HCT116 (cell line): ENCODE results near the gene KCNB1. TPM values are rescaled to one million over a fixed set of nuclear protein-coding genes. Genes with fewer than 3 reads are reported as not detected.

Experiments
- ATAC-seq: fragments of 200-7000 bp; cut with Tn5 transposase; 2 replicates; pipeline ENCODE4 v1.9.1; 2020; ENCODE audit warnings: mild to moderate bottlenecking, moderate library complexity
- BruUV-seq: library from RNA; stranded (reverse); fragments of 400-500 nt; replicated peaks from 2 replicates; lab custom pipeline; 2021; lab: Mats Ljungman, UMichigan
- CTCF ChIA-PET: fragments of 300-600 bp; sonication (Branson Sonifier 250); formaldehyde crosslinking; loops from one replicate; lab custom pipeline; 2021; ENCODE audit warnings: antibody characterized with exemption; lab: Charles Lee
- POLR2A ChIA-PET: fragments of 300-600, 350-600 bp; sonication (Branson Sonifier 250); formaldehyde crosslinking; loops from one replicate; lab custom pipeline; 2021; ENCODE audit warnings: antibody characterized with exemption; lab: Charles Lee
- RAD21 ChIA-PET, 2 experiments: fragments of 300-600 bp; sonication (Branson Sonifier 250); formaldehyde crosslinking; loops; one replicate each; lab custom pipeline; 2023; ENCODE audit warnings: low total read pairs in 2 of 2; ENCODE audit not compliant: uncharacterized antibody in 2 of 2, unreplicated experiment in 2 of 2, low non-redundant PET in 1 of 2; lab: Charles Lee
- DNase-seq: peaks from one replicate; pipeline ENCODE4 v3.0.0-alpha.2; 2010; ENCODE audit warnings: low read depth, low spot score
- H2AFZ ChIP-seq: fragments of 200-600 bp; shearing (Covaris generic), sonication (generic); 2 replicates; pipeline ENCODE4 v1.6.1; 2017; ENCODE audit warnings: low read depth, mixed run types, mixed read lengths, antibody characterized with exemption, low read length; ENCODE audit not compliant: poor library complexity, severe bottlenecking
- H3K27ac ChIP-seq: 2 replicates; pipeline ENCODE4 v1.5.1; 2012; ENCODE audit warnings: low read depth, low read length
- H3K27me3 ChIP-seq: fragments of 200-600 bp; sonication (generic); 2 replicates; pipeline ENCODE4 v1.6.1; 2016; ENCODE audit warnings: mixed run types, low read length, mixed read lengths; ENCODE audit not compliant: insufficient read depth
- H3K36me3 ChIP-seq, 2 experiments: fragments of 200-500 bp in 1 of 2; fragments of 200-600 bp in 1 of 2; sonication (Bioruptor generic) in 1 of 2; sonication (generic) in 1 of 2; 2 replicates each; pipeline versions ENCODE4 v1.5.1 to v1.6.1; 2014 to 2016; ENCODE audit warnings: low read length in 2 of 2, inconsistent platforms in 1 of 2, mixed read lengths in 1 of 2, mixed run types in 1 of 2; ENCODE audit not compliant: insufficient read depth in 2 of 2, control insufficient read depth in 1 of 2
- H3K4me1 ChIP-seq, 2 experiments: fragments of 200-600 bp in 1 of 2; sonication (generic) in 1 of 2; 2 replicates each; pipeline versions ENCODE4 v1.5.1 to v1.6.1; 2012 to 2017; ENCODE audit warnings: low read length in 2 of 2, inconsistent platforms in 1 of 2, mild to moderate bottlenecking in 1 of 2, mixed read lengths in 1 of 2, mixed run types in 1 of 2, moderate library complexity in 1 of 2; ENCODE audit not compliant: insufficient read depth in 2 of 2, control insufficient read depth in 1 of 2
- H3K4me2 ChIP-seq: fragments of 200-600 bp; sonication (generic); 2 replicates; pipeline ENCODE4 v1.6.1; 2017; ENCODE audit warnings: mixed run types, low read length, mixed read lengths
- H3K4me3 ChIP-seq, 2 experiments: fragments of 200-600 bp in 1 of 2; sonication (generic) in 1 of 2; replicated peaks in 1 of 2; 2 replicates each; pipeline ENCODE4 v1.5.1; 2011 to 2016; ENCODE audit warnings: low read length in 2 of 2, control low read depth in 1 of 2, low read depth in 1 of 2, mild to moderate bottlenecking in 1 of 2, mixed read lengths in 1 of 2, mixed run types in 1 of 2
- H3K79me2 ChIP-seq: fragments of 200-600 bp; sonication (generic); 2 replicates; pipeline ENCODE4 v1.6.1; 2017; ENCODE audit warnings: mild to moderate bottlenecking, mixed run types, low read length, moderate library complexity, mixed read lengths; ENCODE audit not compliant: insufficient read depth
- H3K9ac ChIP-seq: fragments of 200-600 bp; sonication (generic); 2 replicates; pipeline ENCODE4 v1.6.1; 2016; ENCODE audit warnings: low read length, mixed read lengths
- H3K9me2 ChIP-seq: fragments of 200-600 bp; sonication (generic), shearing (Covaris generic); 2 replicates; pipeline ENCODE4 v1.6.1; 2017; ENCODE audit warnings: mixed run types, mild to moderate bottlenecking, moderate library complexity; ENCODE audit not compliant: insufficient read depth
- H3K9me3 ChIP-seq, 2 experiments: fragments of 200-500 bp in 1 of 2; fragments of 200-600 bp in 1 of 2; sonication (Bioruptor generic) in 1 of 2; sonication (generic) in 1 of 2; 2 replicates each; pipeline ENCODE4 v1.6.1; 2014 to 2017; ENCODE audit warnings: low read length in 2 of 2, mixed read lengths in 2 of 2, inconsistent platforms in 1 of 2, low read depth in 1 of 2, mild to moderate bottlenecking in 1 of 2, mixed run types in 1 of 2, moderate library complexity in 1 of 2; ENCODE audit not compliant: control insufficient read depth in 1 of 2, insufficient read depth in 1 of 2
- H4K20me1 ChIP-seq: fragments of 200-600 bp; sonication (generic), shearing (Covaris generic); 2 replicates; pipeline ENCODE4 v1.6.1; 2017; ENCODE audit warnings: mixed run types, mild to moderate bottlenecking, moderate library complexity; ENCODE audit not compliant: insufficient read depth
- ATF3 ChIP-seq: IDR thresholded peaks from 2 replicates; pipeline ENCODE4 v1.6.1; 2012
- CEBPB ChIP-seq: IDR thresholded peaks from 2 replicates; pipeline ENCODE4 v1.6.1; 2012; ENCODE audit warnings: low read depth
- CTCF ChIP-seq, 3 experiments: fragments of 200-600 bp in 1 of 3; sonication (generic) in 1 of 3; IDR thresholded peaks in 2 of 3; conservative IDR thresholded peaks in 1 of 3; 2 replicates each; pipeline ENCODE4 v1.5.1; 2012 to 2017; ENCODE audit warnings: low read depth in 2 of 3, low read length in 2 of 3, antibody characterized with exemption in 1 of 3, borderline replicate concordance in 1 of 3, control low read depth in 1 of 3, mild to moderate bottlenecking in 1 of 3, mixed read lengths in 1 of 3, mixed run types in 1 of 3, moderate library complexity in 1 of 3; ENCODE audit not compliant: insufficient read depth in 1 of 3
- ELF1 ChIP-seq: IDR thresholded peaks from 2 replicates; pipeline ENCODE4 v1.6.1; 2012; ENCODE audit warnings: low read depth, borderline replicate concordance
- EZH2 ChIP-seq: fragments of 200-600 bp; sonication (generic); IDR thresholded peaks from 2 replicates; pipeline ENCODE4 v1.6.1; 2017; ENCODE audit warnings: antibody characterized with exemption, mixed run types
- EZH2phosphoT487 ChIP-seq: fragments of 200-600 bp; IDR thresholded peaks from 2 replicates; pipeline ENCODE4 v1.6.1; 2018; ENCODE audit warnings: antibody characterized with exemption, borderline replicate concordance
- FOSL1 ChIP-seq: IDR thresholded peaks from 2 replicates; pipeline ENCODE4 v1.6.1; 2012; ENCODE audit warnings: low read depth
- JUND ChIP-seq: IDR thresholded peaks from 2 replicates; pipeline ENCODE4 v1.6.1; 2012
- POLR2A ChIP-seq: IDR thresholded peaks from 2 replicates; pipeline ENCODE4 v1.7.0; 2011; ENCODE audit warnings: borderline replicate concordance; ENCODE audit not compliant: insufficient read depth, insufficient read length; ENCODE audit errors: extremely low read depth
- POLR2AphosphoS5 ChIP-seq: IDR thresholded peaks from 2 replicates; pipeline ENCODE4 v1.6.1; 2011; ENCODE audit warnings: mild to moderate bottlenecking, low read depth, low read length, moderate library complexity
- REST ChIP-seq: IDR thresholded peaks from 2 replicates; pipeline ENCODE4 v1.6.1; 2012; ENCODE audit warnings: low read depth
- SIN3A ChIP-seq: IDR thresholded peaks from 2 replicates; pipeline ENCODE4 v1.6.1; 2012; ENCODE audit warnings: low read depth
- SP1 ChIP-seq: IDR thresholded peaks from 2 replicates; pipeline ENCODE4 v1.6.1; 2012; ENCODE audit warnings: low read depth
- SRF ChIP-seq: IDR thresholded peaks from 2 replicates; pipeline ENCODE4 v1.6.1; 2012; ENCODE audit warnings: low read depth
- TCF7L2 ChIP-seq: IDR thresholded peaks from 2 replicates; pipeline ENCODE4 v1.7.0; 2011; ENCODE audit warnings: borderline replicate concordance, inconsistent platforms; ENCODE audit not compliant: insufficient read depth, insufficient read length; ENCODE audit errors: extremely low read depth
- ZBTB33 ChIP-seq: IDR thresholded peaks from 2 replicates; pipeline ENCODE4 v1.6.1; 2011; ENCODE audit warnings: mild to moderate bottlenecking, low read length, moderate library complexity; ENCODE audit not compliant: insufficient replicate concordance; ENCODE audit errors: extremely low read depth
- ZFX ChIP-seq: fragments of 450-650 bp; IDR thresholded peaks from 2 replicates; pipeline ENCODE4 v1.6.1; 2017
- ZNF274 ChIP-seq: fragments of 200-500 bp; sonication (Bioruptor generic); IDR thresholded peaks from 2 replicates; pipeline ENCODE4 v1.6.1; 2014; ENCODE audit warnings: mild to moderate bottlenecking, low read depth, low read length, inconsistent platforms
- intact Hi-C: fragments of 100-400 bp; cut with micrococcal nuclease; formaldehyde crosslinking; loops from 2 replicates; pipeline ENCODE4 v1.10.0; 2022
- total RNA-seq: library from RNA; stranded (reverse); gene quantifications from one replicate; pipeline ENCODE4 v1.2.1, GENCODE V29; 2021; ENCODE audit not compliant: unreplicated experiment

The KCNB1 gene
- total RNA-seq, 1 experiment from 2014 or later = 0.79 TPM

- no peaks in the 10 kb centered on the region for H3K9me2 ChIP-seq
- H3K4me1 ChIP-seq = peaks cover 0 to 9% of the 10 kb centered on the region in 2 experiments; a peak in 1 of 4 replicates
- DNase-seq (no peak), ATAC-seq (no peak)
- no peak overlapping the region for H3K4me3 ChIP-seq
- H4K20me1 ChIP-seq = no peaks in the 10 kb centered on the region
- peaks cover 8% of the 10 kb centered on the region; the same call in 1 of the 2 replicates for H3K27me3 ChIP-seq
- intact Hi-C loops = no loop called here
- no peak overlapping the region for H3K4me2 ChIP-seq
- no peaks in the 10 kb centered on the region for H3K79me2 ChIP-seq
- no peaks in the 10 kb centered on the region for H3K36me3 ChIP-seq
- TF ChIP-seq JUND = no peak
- TF ChIP-seq ZBTB33 = no peak
- no peak for TF ChIP-seq FOSL1
- TF ChIP-seq ELF1 = no peak
- no peak for TF ChIP-seq POLR2AphosphoS5
- TF ChIP-seq CEBPB = no peak
- TF ChIP-seq SRF = no peak
- TF ChIP-seq TCF7L2 = no peak
- TF ChIP-seq CTCF (IDR thresholded peaks at IDR 0.05 in 2 of 3, conservative IDR thresholded peaks at IDR 0.05 in 1 of 3; ENCODE audit: borderline replicate concordance in 1 of 3, insufficient read depth in 1 of 3, low read depth in 2 of 3, low read length in 2 of 3) = no peak
- no peak for TF ChIP-seq POLR2A
- no peak for TF ChIP-seq SP1
- no peak for TF ChIP-seq ZFX
- TF ChIP-seq SIN3A = no peak
- TF ChIP-seq EZH2phosphoT487 = no peak
- no peak for TF ChIP-seq ZNF274
- TF ChIP-seq ATF3 = no peak
- no peak for TF ChIP-seq EZH2
- TF ChIP-seq REST = no peak
- ChIA-PET RAD21 (no interaction called here), POLR2A (no interaction called here), CTCF (interaction anchor here (1.0 to 1.7 kb wide), 3 partner anchors 8 to 21 kb away, joined by 3 to 6 read pairs (median 4); no protein-coding TSS in a partner anchor)
- BruUV-seq = no TSS peak
- no peak overlapping the region for H3K27ac ChIP-seq
- no peak overlapping the region for H3K9ac ChIP-seq
- H3K9me3 ChIP-seq = no peaks in the 10 kb centered on the region
- no peak overlapping the region for H2AFZ ChIP-seq
Observed at GRCh38 chr20:49505518-49505917, 23.1 kb upstream of the KCNB1 start.
